Ramos (cell line): ENCODE results near the gene LHX1.

Source experiments
- in situ Hi-C: fragments of 300-500 bp; cut with MboI; formaldehyde crosslinking; loops from one replicate; pipeline ENCODE4 v1.14.3; 2022; ENCODE audit warnings: low sequenced_read_pairs; ENCODE audit not compliant: unreplicated experiment

The LHX1 gene

DNA sequence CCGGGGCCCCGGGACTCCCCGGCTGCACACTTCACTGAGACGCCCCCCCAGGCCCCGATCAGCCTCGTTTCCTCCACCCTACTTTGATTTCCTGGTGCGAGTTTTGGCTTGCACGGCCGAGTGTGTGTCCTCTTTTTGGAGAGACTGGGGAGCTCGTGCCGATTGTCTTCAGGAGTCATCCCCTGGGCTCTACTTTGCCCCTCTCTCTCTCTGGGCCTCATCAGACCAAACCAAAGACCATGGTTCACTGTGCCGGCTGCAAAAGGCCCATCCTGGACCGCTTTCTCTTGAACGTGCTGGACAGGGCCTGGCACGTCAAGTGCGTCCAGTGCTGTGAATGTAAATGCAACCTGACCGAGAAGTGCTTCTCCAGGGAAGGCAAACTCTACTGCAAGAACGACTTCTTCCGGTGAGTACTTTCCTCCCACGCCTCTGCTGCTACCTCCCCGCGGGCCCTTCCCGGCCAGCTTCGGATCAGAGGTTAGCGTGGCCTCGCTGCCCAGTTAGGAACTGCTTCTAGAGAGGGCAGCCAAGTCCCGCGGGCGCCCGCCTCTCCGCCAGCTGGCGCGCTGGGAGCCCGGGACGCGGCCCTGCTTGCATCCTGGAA lies 787 bp downstream of the LHX1 start:
- in situ Hi-C loops: no loop called here

- in situ Hi-C loops: no loop called here
Observed at GRCh38 chr17:36938566-36939051, 1.3 kb downstream of the LHX1 start.

- in situ Hi-C loops: no loop called here
Observed at GRCh38 chr17:36939052-36939801, 2.0 kb downstream of the LHX1 start.

GRCh38 chr17:36939802-36940312 lies 2.6 kb downstream of the LHX1 start:
- in situ Hi-C loops: no loop called here

GRCh38 chr17:36940313-36941264 lies 3.3 kb downstream of the LHX1 start:
- in situ Hi-C loops: no loop called here

- in situ Hi-C loops: no loop called here
Observed at GRCh38 chr17:36941265-36942010, 4.2 kb downstream of the LHX1 start.

DNA sequence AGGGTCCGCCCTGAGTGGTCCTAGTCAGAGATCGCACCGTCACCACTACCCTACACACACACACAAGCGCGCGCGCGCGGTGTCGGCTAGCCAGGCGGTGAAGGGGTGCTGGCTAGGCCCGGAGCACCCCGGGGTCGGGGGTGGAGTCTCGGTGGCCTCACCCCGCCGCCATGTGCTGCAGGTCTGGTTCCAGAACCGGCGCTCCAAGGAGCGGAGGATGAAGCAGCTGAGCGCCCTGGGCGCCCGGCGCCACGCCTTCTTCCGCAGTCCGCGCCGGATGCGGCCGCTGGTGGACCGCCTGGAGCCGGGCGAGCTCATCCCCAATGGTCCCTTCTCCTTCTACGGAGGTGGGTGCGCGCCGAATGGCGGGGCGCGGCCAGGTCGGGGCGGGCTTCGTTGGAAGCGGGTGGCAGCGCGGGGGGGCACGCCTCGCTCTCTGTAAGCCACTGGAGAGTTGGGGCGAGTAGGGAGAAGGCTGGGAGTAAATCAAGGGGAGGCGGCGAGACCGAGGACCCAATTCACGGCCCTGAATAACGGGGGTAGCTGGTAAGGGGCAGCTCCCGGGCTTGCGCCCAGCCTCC lies 4.8 kb downstream of the LHX1 start:
- in situ Hi-C loops: no loop called here

GRCh38 chr17:36942631-36943125 lies 5.4 kb downstream of the LHX1 start:
- in situ Hi-C loops: no loop called here

GRCh38 chr17:36943250-36944191 lies 6.2 kb downstream of the LHX1 start:
- in situ Hi-C loops: no loop called here

DNA sequence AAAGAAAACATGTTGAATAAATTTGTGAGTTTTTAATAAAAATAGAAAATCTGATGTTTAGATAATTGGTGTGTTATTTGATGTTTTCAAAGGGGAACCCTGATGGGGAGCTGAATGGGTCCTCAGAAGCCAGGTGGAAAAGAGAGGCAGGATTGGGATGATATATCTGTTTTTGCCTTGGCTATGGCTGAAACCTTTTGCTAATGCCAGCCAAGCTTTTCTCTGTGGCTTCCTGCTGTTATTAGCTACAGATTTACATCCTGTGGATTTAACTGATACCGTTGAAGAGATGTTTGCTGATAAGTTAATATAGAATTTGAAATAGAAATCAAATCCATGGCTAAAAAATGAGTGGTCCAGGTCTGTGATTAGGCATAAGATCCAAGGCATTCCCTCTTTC lies 7.3 kb downstream of the LHX1 start:
- in situ Hi-C loops: no loop called here

DNA sequence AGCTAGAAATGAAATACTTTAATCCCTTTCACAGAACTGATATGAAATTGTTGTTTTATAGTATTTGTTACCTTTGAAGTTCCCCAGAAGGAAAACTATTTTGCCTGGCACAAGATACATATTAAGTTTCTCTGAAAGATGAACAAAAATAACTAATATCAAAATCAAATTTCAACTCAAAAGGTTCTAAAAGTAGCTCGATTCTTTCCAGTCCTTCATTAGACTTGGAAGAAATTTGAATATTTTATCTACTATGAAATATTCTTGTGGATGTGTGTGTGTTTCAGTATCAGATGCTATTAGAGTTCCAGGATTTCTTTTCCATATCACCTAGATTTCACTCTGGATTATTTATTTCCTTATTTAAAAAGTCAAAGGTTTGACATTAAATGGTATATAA lies 7.9 kb downstream of the LHX1 start:
- in situ Hi-C loops: no loop called here

GRCh38 chr17:36945959-36946725 lies 8.9 kb downstream of the LHX1 start:
- in situ Hi-C loops: no loop called here

GRCh38 chr17:36946726-36947091 lies 9.4 kb downstream of the LHX1 start:
- in situ Hi-C loops: no loop called here

DNA sequence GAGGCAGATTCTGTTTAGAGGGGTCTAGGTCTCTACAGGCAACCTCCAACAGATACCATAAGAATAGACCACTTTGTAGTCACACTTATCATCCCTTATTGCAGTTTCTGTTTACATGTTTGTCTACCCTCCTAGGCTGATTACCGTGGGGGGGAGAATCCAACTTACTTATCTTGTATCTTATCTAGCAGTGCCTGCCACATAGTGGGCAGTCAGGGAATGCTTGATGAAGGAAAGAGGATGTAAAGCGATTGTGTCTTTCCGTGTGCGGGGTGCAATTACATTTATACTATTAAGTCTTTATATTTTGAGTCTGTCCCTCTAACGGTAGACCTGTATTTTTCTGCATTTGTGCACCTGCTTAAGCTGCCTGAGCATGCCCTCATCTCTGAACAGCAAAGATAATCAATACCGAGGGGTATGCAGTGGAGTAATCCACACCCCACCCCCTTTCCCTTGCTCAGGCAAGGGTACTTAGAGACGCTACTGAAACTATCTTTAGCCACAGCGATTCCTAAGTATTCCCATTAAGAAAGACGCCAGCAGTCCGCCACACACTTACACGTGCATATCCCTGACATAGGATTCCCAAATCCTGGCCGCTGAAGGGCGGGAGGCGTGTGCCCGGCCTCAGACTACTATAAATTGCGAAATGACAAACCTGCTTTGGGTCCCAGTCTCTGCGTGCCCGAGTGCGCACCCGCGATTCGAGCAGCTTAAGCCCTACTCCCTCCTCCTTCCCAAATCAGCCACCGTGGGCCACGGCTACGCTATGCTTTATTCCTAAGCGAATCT lies 10.8 kb downstream of the LHX1 start:
- in situ Hi-C loops: no loop called here

DNA sequence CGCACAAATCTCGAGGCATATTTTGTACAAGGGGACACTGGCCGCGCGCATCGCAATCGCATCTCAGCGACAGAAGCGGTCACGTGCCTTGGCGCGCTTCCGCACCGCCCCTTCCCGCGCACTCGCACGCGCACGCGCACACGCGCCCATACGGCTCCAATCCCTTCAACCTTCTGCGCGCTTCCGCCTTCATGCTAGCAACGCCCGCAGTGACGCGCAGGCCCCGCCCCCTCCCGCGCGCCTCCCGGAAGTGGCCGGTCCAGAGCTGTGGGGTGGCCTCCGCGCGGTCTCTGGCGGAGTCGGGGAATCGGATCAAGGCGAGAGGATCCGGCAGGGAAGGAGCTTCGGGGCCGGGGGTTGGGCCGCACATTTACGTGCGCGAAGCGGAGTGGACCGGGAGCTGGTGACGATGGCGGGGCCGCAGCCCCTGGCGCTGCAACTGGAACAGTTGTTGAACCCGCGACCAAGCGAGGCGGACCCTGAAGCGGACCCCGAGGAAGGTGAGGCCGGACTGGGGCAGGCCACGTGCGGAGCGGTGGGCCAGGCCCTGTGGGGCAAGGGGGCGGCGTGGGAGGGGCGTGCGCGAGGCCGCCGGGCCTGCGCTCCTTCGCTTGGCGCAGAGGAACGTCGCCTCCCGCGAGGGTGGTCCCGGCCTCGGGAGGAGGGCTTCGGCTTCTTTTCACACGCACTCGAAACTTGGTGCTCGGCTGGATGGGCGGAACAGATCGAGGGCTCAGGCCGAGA lies 11.6 kb downstream of the LHX1 start, which contains the start of gene AATF:
Gene AATF (plus strand): TSS at position 238 of the 744 bp plus-strand sequence. CDS start 172 bp downstream, at position 410.
- in situ Hi-C loops: no loop called here

DNA sequence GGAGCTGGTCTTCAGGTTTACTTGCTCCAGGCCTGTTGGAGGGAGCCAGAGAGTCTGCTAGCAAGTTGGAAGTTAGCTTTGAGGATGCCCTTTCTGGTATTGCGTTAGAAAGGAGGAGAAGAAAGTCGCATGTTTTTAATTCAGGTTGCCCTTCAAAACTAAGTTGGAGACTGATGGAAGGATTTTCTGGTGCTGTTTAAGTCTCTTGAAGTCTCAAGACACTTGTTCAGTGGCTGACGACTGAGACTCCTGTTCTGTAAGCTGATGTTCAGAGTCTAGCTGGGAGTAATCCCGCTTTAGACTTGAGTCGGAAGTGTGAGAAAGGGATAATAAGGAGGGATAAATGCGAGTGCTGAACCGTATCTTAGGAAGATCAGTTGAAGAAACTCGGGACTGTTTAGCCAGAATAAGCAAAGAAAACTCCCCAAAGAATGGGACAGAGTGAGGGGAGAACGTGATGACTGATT lies 12.2 kb downstream of the LHX1 start:
- in situ Hi-C loops: no loop called here
